GM23248 (cell line): ENCODE measurements around the gene THEMIS2. TPM values are rescaled to one million over a fixed set of nuclear protein-coding genes. Genes with fewer than 3 reads are reported as not detected.

Experiments used
- DNase-seq: peaks from one replicate; pipeline ENCODE4 v3.0.0-alpha.2; 2015
- H2AFZ ChIP-seq: fragments of 200-600 bp; sonication (generic); 2 replicates; pipeline ENCODE4 v1.6.1; 2016; ENCODE audit warnings: antibody characterized with exemption
- H3F3A ChIP-seq: fragments of 200-600 bp; sonication (generic); 2 replicates; pipeline ENCODE4 v1.6.1; 2016; ENCODE audit warnings: mild to moderate bottlenecking, antibody characterized with exemption, mixed run types; ENCODE audit not compliant: insufficient read depth
- H3K27ac ChIP-seq: fragments of 200-600 bp; sonication (generic); 2 replicates; pipeline ENCODE4 v1.5.1; 2016; ENCODE audit warnings: mild to moderate bottlenecking
- H3K27me3 ChIP-seq: fragments of 200-600 bp; sonication (generic); replicated peaks from 2 replicates; pipeline ENCODE4 v1.6.1; 2016; ENCODE audit warnings: mild to moderate bottlenecking; ENCODE audit not compliant: insufficient read depth
- H3K36me3 ChIP-seq: fragments of 200-600 bp; sonication (generic); 2 replicates; pipeline ENCODE4 v1.6.1; 2016; ENCODE audit warnings: low read depth, mild to moderate bottlenecking
- H3K4me1 ChIP-seq: fragments of 200-600 bp; sonication (generic); 2 replicates; pipeline ENCODE4 v1.6.1; 2016; ENCODE audit warnings: mild to moderate bottlenecking; ENCODE audit not compliant: insufficient read depth
- H3K4me2 ChIP-seq: fragments of 200-600 bp; sonication (generic); one replicate; pipeline ENCODE4 v1.6.1; 2016; ENCODE audit warnings: mild to moderate bottlenecking; ENCODE audit not compliant: unreplicated experiment
- H3K4me3 ChIP-seq: fragments of 200-600 bp; sonication (generic); 2 replicates; pipeline ENCODE4 v1.5.1; 2016; ENCODE audit warnings: mild to moderate bottlenecking
- H3K79me2 ChIP-seq: fragments of 200-600 bp; sonication (generic); 2 replicates; pipeline ENCODE4 v1.6.1; 2016; ENCODE audit warnings: mild to moderate bottlenecking; ENCODE audit not compliant: insufficient read depth
- H3K9ac ChIP-seq: fragments of 200-600 bp; sonication (generic); 2 replicates; pipeline ENCODE4 v1.6.1; 2016; ENCODE audit warnings: mild to moderate bottlenecking
- H3K9me2 ChIP-seq: fragments of 200-600 bp; sonication (generic); 2 replicates; pipeline ENCODE4 v1.6.1; 2016; ENCODE audit warnings: mixed run types, mild to moderate bottlenecking, moderate library complexity; ENCODE audit not compliant: insufficient read depth
- H3K9me3 ChIP-seq: fragments of 200-600 bp; sonication (generic); one replicate; pipeline ENCODE4 v1.6.1; 2017; ENCODE audit warnings: low read depth
- H4K20me1 ChIP-seq: fragments of 200-600 bp; sonication (generic); 2 replicates; pipeline ENCODE4 v1.6.0; 2016; ENCODE audit not compliant: insufficient read depth
- EZH2 ChIP-seq: fragments of 200-600 bp; sonication (generic); IDR thresholded peaks from 2 replicates; pipeline ENCODE4 v1.6.1; 2018; ENCODE audit warnings: antibody characterized with exemption, mild to moderate bottlenecking; ENCODE audit not compliant: insufficient read depth, poor library complexity, severe bottlenecking
- EZH2phosphoT487 ChIP-seq: fragments of 200-600 bp; sonication (generic); IDR thresholded peaks from 2 replicates; pipeline ENCODE4 v1.6.1; 2018; ENCODE audit warnings: antibody characterized with exemption, moderate library complexity, mild to moderate bottlenecking, low read depth; ENCODE audit not compliant: insufficient read depth
- WGBS, 2 experiments: methylation state at CpG; one replicate each; pipeline ENCODE4 v1.1.6; 2015 to 2017; ENCODE audit warnings: low lambda C conversion rate in 2 of 2, low coverage in 1 of 2; ENCODE audit errors: missing lambda C conversion rate in 2 of 2; 5-methylcytosine and 5-hydroxymethylcytosine counted together
- in situ Hi-C: fragments of 300-500 bp; cut with MboI; formaldehyde crosslinking; loops from 2 replicates; pipeline ENCODE4 v1.15.0; 2020
- polyA plus RNA-seq: library from polyadenylated mRNA; unstranded; fragments of >200 nt; fragmentation: Nextera tagmentation; extraction: Ambion mirVana; gene quantifications from 2 replicates; pipeline ENCODE4 v1.2.1, GENCODE V29; 2016
- total RNA-seq: library from RNA; depleted of rRNA; stranded (reverse); fragments of >200 nt; shearing (Covaris generic); gene quantifications from 2 replicates; pipeline ENCODE4 v1.2.3, GENCODE V29; 2014

The THEMIS2 gene
- total and polyA plus RNA-seq, 2 experiments from 2014 or later = 4.4 to 4.5 TPM

DNA sequence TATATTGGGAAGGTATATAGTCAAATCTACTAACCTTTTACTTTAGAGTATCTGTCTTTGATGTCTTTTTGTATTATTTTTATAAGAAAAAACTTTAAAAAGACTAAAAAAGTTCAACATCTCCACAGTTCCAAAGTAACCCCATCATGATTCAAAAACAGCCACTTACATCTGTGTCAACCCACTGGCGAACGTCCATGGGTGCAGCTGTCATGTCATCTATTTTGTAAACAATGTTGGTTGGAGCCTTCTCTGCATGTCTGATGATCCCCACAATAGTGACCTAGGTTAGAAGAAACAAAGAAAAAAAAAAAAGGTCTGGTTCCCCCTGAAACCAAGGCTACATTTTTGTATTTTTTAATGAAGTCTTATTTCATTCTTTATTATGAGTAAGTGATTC lies 34.4 kb downstream of the THEMIS2 start:
- TF ChIP-seq EZH2 (no peak), EZH2phosphoT487 (no peak)
- Histone ChIP-seq H3K79me2 (0 out of 2 replicates have a peak, but pooled peaks cover 17% of the 10 kb centered on the region), H3K36me3 (peaks cover 40% of the 10 kb centered on the region), H2AFZ (no peak overlapping the region), H4K20me1 (no peaks in the 10 kb centered on the region), H3K9me2 (no peaks in the 10 kb centered on the region), H3K4me1 (no peaks in the 10 kb centered on the region), H3K27ac (no peak overlapping the region), H3K27me3 (no peaks in the 10 kb centered on the region), H3F3A (peaks cover 16% of the 10 kb centered on the region; the same call in 1 of the 2 replicates), H3K4me2 (no peak overlapping the region), H3K9me3 (no peaks in the 10 kb centered on the region), H3K4me3 (no peak overlapping the region), H3K9ac (no peak overlapping the region)
- no peak for DNase-seq
- WGBS, 2 experiments = 77 to 78% methylated on average over 2 of the region's 2 CpGs
- in situ Hi-C loops = no loop called here

- peaks cover 3% of the 10 kb centered on the region; the same call in 1 of the 2 replicates for H3K4me1 ChIP-seq
- DNase-seq = no peak
- 86 to 93% methylated on average over 1 of the region's 1 CpG for WGBS, 2 experiments
- no peak overlapping the region for H2AFZ ChIP-seq
- H3K9me2 ChIP-seq = no peaks in the 10 kb centered on the region
- no peak overlapping the region for H3K27ac ChIP-seq
- TF ChIP-seq EZH2 = no peak
- no peak for TF ChIP-seq EZH2phosphoT487
- no peaks in the 10 kb centered on the region for H4K20me1 ChIP-seq
- no peak overlapping the region for H3K4me2 ChIP-seq
- H3K9ac ChIP-seq = no peak overlapping the region
- peaks cover 42% of the 10 kb centered on the region for H3K79me2 ChIP-seq
- H3K36me3 ChIP-seq = peaks cover 5% of the 10 kb centered on the region; the same call in 1 of the 2 replicates
- no peaks in the 10 kb centered on the region for H3K27me3 ChIP-seq
- in situ Hi-C loops = no loop called here
- no peaks in the 10 kb centered on the region for H3K9me3 ChIP-seq
- no peak overlapping the region for H3K4me3 ChIP-seq
- no peaks in the 10 kb centered on the region for H3F3A ChIP-seq
These were observed 40.1 kb downstream of the THEMIS2 start for GRCh38 chr1:27912429-27912828.

GRCh38 chr1:27915082-27915575 lies 42.8 kb downstream of the THEMIS2 start:
- Histone ChIP-seq H3K79me2 (peaks cover 38% of the 10 kb centered on the region), H3K4me2 (no peak overlapping the region), H2AFZ (peak overlapping the region; percentile 94), H3K9ac (no peak overlapping the region), H3K27me3 (no peaks in the 10 kb centered on the region), H4K20me1 (no peaks in the 10 kb centered on the region), H3F3A (no peaks in the 10 kb centered on the region), H3K9me2 (no peaks in the 10 kb centered on the region), H3K9me3 (no peaks in the 10 kb centered on the region), H3K4me3 (peak overlapping the region; percentile 32; the same call in 1 of the 2 replicates), H3K36me3 (peaks cover under 1% of the 10 kb centered on the region; the same call in 1 of the 2 replicates), H3K4me1 (peaks cover 3% of the 10 kb centered on the region; the same call in 1 of the 2 replicates), H3K27ac (0 out of 2 replicates have a peak overlapping the region, but pooled peaks have one; percentile 8)
- no peak for TF ChIP-seq EZH2phosphoT487
- TF ChIP-seq EZH2 = no peak
- DNase-seq = no peak
- 62 to 72% methylated on average over 7 of the region's 7 CpGs for WGBS, 2 experiments
- in situ Hi-C loops = no loop called here

DNA sequence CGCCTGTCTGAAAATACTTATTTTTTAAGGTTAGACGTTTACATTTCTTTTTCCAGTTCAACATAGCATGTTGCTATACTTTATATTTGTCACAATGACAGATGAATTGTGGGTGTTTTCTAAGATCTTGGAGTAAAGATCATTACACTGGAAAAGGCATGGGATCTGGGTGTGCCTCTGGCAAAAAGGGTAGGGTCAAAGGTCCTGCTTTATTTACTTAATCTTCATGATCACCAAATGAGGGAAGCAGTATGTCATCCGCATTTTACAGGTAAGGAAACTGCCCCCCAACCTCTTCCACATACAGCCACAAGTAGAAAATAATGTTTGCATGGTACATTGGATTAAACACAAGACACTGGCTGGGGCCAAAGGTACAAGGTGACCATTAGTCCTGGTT lies 49.9 kb downstream of the THEMIS2 start:
- 71 to 76% methylated on average over 3 of the region's 3 CpGs for WGBS, 2 experiments

More for the DNA sequence above, 49.9 kb downstream of the THEMIS2 start:
- TF ChIP-seq EZH2phosphoT487 (no peak), EZH2 (no peak)
- Histone ChIP-seq H3K36me3 (no peaks in the 10 kb centered on the region), H4K20me1 (no peaks in the 10 kb centered on the region), H3K4me1 (no peaks in the 10 kb centered on the region), H3K27me3 (no peaks in the 10 kb centered on the region), H3K27ac (no peak overlapping the region), H3K9me3 (no peaks in the 10 kb centered on the region), H2AFZ (no peak overlapping the region), H3K9ac (no peak overlapping the region), H3F3A (no peaks in the 10 kb centered on the region), H3K4me2 (no peak overlapping the region), H3K79me2 (no peaks in the 10 kb centered on the region), H3K9me2 (no peaks in the 10 kb centered on the region), H3K4me3 (no peak overlapping the region)
- DNase-seq = no peak
- in situ Hi-C loops = no loop called here
